H1 (cell line): ENCODE results near the gene RBM5. TPM values are rescaled to one million over a fixed set of nuclear protein-coding genes. Genes with fewer than 3 reads are reported as not detected.

Experiments used
- CTCF ChIA-PET: fragments of 300-600 bp; sonication (Branson Sonifier 250); formaldehyde crosslinking; loops from one replicate; lab custom pipeline; 2021; ENCODE audit not compliant: partially characterized antibody; lab: Charles Lee
- POLR2A ChIA-PET: fragments of 300-600 bp; sonication (Branson Sonifier 250); formaldehyde crosslinking; loops from one replicate; lab custom pipeline; 2021; ENCODE audit warnings: inconsistent platforms; ENCODE audit not compliant: partially characterized antibody; lab: Charles Lee
- DNase-seq, 2 experiments: peaks; one replicate each; pipeline versions ENCODE4 v3.0.0 to v3.0.0-alpha.2; 2010 to 2022; ENCODE audit warnings: low spot score in 2 of 2, low read depth in 1 of 2, mixed read lengths in 1 of 2
- FAIRE-seq: peaks from 2 replicates; lab custom pipeline; 2011; peaks lifted over from hg19 to GRCh38; lab: Jason Lieb, UNC
- H2AFZ ChIP-seq: 2 replicates; pipeline ENCODE4 v1.8.1; 2012; ENCODE audit warnings: low read length, inconsistent platforms
- H2AK5ac ChIP-seq: 2 replicates; pipeline ENCODE4 v1.6.1; 2013; ENCODE audit warnings: low read depth, low read length
- H2BK120ac ChIP-seq: replicated peaks from 2 replicates; pipeline ENCODE3; 2013; ENCODE audit warnings: low read depth, low read length, inconsistent platforms
- H2BK12ac ChIP-seq: 2 replicates; pipeline ENCODE4 v1.6.1; 2013; ENCODE audit warnings: low read depth, low read length
- H2BK15ac ChIP-seq: 2 replicates; pipeline ENCODE4 v1.6.1; 2013; ENCODE audit warnings: low read length
- H2BK20ac ChIP-seq: 2 replicates; pipeline ENCODE4 v1.6.1; 2013; ENCODE audit warnings: low read length
- H2BK5ac ChIP-seq: 2 replicates; pipeline ENCODE4 v1.6.1; 2013; ENCODE audit warnings: low read depth, low read length
- H3K14ac ChIP-seq: 2 replicates; pipeline ENCODE4 v1.6.1; 2013; ENCODE audit warnings: inconsistent platforms; ENCODE audit not compliant: insufficient read length
- H3K18ac ChIP-seq: 2 replicates; pipeline ENCODE4 v1.6.1; 2013; ENCODE audit warnings: low read length; ENCODE audit errors: extremely low read depth
- H3K23ac ChIP-seq: 2 replicates; pipeline ENCODE4 v1.6.1; 2013; ENCODE audit warnings: inconsistent platforms; ENCODE audit not compliant: insufficient read length
- H3K23me2 ChIP-seq: 2 replicates; pipeline ENCODE4 v1.6.1; 2013; ENCODE audit warnings: low read depth, low read length
- H3K27ac ChIP-seq: 2 replicates; pipeline ENCODE4 v1.6.1; 2011; ENCODE audit warnings: low read depth, low read length, inconsistent platforms
- H3K27me3 ChIP-seq, 4 experiments: replicated peaks in 1 of 4; 1 replicate in 1 of 4; 2 replicates in 3 of 4; pipeline versions ENCODE4 v1.6.1 to v1.8.1; 2011 to 2013; ENCODE audit warnings: low read length in 3 of 4, mild to moderate bottlenecking in 3 of 4, inconsistent platforms in 2 of 4, mixed read lengths in 2 of 4, moderate library complexity in 1 of 4; ENCODE audit not compliant: control insufficient read depth in 3 of 4, insufficient read depth in 3 of 4; ENCODE audit errors: extremely low read depth in 1 of 4
- H3K36me3 ChIP-seq, 4 experiments: 2 replicates each; pipeline versions ENCODE4 v1.6.1 to v1.8.1; 2011 to 2013; ENCODE audit warnings: mild to moderate bottlenecking in 4 of 4, low read length in 3 of 4, moderate library complexity in 2 of 4, control low read depth in 1 of 4, inconsistent platforms in 1 of 4; ENCODE audit not compliant: insufficient read depth in 4 of 4, control insufficient read depth in 2 of 4
- H3K4ac ChIP-seq: replicated peaks from 2 replicates; pipeline ENCODE3; 2013; ENCODE audit warnings: low read length, low read depth, mixed read lengths, inconsistent platforms; ENCODE audit not compliant: insufficient read length
- H3K4me1 ChIP-seq, 4 experiments: replicated peaks in 1 of 4; 1 replicate in 1 of 4; 2 replicates in 3 of 4; pipeline versions ENCODE4 v1.6.1 to v1.8.1; 2011 to 2013; ENCODE audit warnings: low read length in 3 of 4, inconsistent platforms in 2 of 4, mixed read lengths in 1 of 4; ENCODE audit not compliant: insufficient read depth in 4 of 4, control insufficient read depth in 3 of 4
- H3K4me2 ChIP-seq, 2 experiments: 2 replicates each; pipeline versions ENCODE4 v1.6.1 to v1.8.1; 2011 to 2013; ENCODE audit warnings: low read depth in 2 of 2, low read length in 2 of 2, control low read depth in 1 of 2, inconsistent platforms in 1 of 2, mild to moderate bottlenecking in 1 of 2; ENCODE audit not compliant: insufficient read depth in 1 of 2
- H3K4me3 ChIP-seq, 4 experiments: fragments of 200-600, 300-600 bp in 1 of 4; sonication (generic), shearing (Covaris generic), sonication (Bioruptor Twin) in 1 of 4; 2 replicates each; pipeline versions ENCODE4 v1.5.1 to v1.8.1; 2011 to 2016; ENCODE audit warnings: low read length in 4 of 4, low read depth in 3 of 4, control low read depth in 2 of 4, inconsistent platforms in 2 of 4, mild to moderate bottlenecking in 2 of 4, mixed read lengths in 1 of 4, moderate library complexity in 1 of 4; ENCODE audit not compliant: insufficient read depth in 2 of 4; ENCODE audit errors: extremely low read depth in 1 of 4
- H3K56ac ChIP-seq: replicated peaks from 2 replicates; pipeline ENCODE3; 2013; ENCODE audit warnings: low read depth, mild to moderate bottlenecking, mixed read lengths, low read length, inconsistent platforms; ENCODE audit not compliant: insufficient read length
- H3K79me1 ChIP-seq: 2 replicates; pipeline ENCODE4 v1.6.1; 2013; ENCODE audit warnings: low read depth, low read length, control low read depth
- H3K79me2 ChIP-seq, 2 experiments: 2 replicates each; pipeline versions ENCODE4 v1.6.1 to v1.8.1; 2012 to 2013; ENCODE audit warnings: low read length in 2 of 2, mild to moderate bottlenecking in 2 of 2, inconsistent platforms in 1 of 2; ENCODE audit not compliant: insufficient read depth in 2 of 2, control insufficient read depth in 1 of 2
- H3K9ac ChIP-seq, 4 experiments: replicated peaks in 1 of 4; 1 replicate in 1 of 4; 2 replicates in 3 of 4; pipeline versions ENCODE4 v1.6.1 to v1.8.1; 2011 to 2013; ENCODE audit warnings: low read depth in 3 of 4, low read length in 3 of 4, control low read depth in 2 of 4, mild to moderate bottlenecking in 2 of 4, moderate library complexity in 2 of 4, inconsistent platforms in 1 of 4; ENCODE audit errors: extremely low read depth in 1 of 4
- H3K9me3 ChIP-seq, 2 experiments: 2 replicates each; pipeline versions ENCODE4 v1.6.1 to v1.8.1; 2012 to 2013; ENCODE audit warnings: mild to moderate bottlenecking in 2 of 2, moderate library complexity in 2 of 2, control low read depth in 1 of 2, inconsistent platforms in 1 of 2, low read depth in 1 of 2, low read length in 1 of 2, mixed read lengths in 1 of 2; ENCODE audit not compliant: insufficient read depth in 2 of 2
- H4K20me1 ChIP-seq, 2 experiments: replicated peaks in 1 of 2; 2 replicates each; pipeline versions ENCODE3 to v1.8.1; 2011 to 2013; ENCODE audit warnings: inconsistent platforms in 2 of 2, low read length in 2 of 2, mild to moderate bottlenecking in 1 of 2; ENCODE audit not compliant: insufficient read depth in 2 of 2, control insufficient read depth in 1 of 2
- H4K5ac ChIP-seq: 2 replicates; pipeline ENCODE4 v1.6.1; 2013; ENCODE audit warnings: low read length, low read depth, mixed read lengths, inconsistent platforms; ENCODE audit not compliant: insufficient read length
- H4K8ac ChIP-seq: 2 replicates; pipeline ENCODE4 v1.8.0; 2013; ENCODE audit warnings: mild to moderate bottlenecking, moderate library complexity, low read length, inconsistent platforms; ENCODE audit not compliant: insufficient read depth; ENCODE audit errors: extremely low read depth
- H4K91ac ChIP-seq: replicated peaks from 2 replicates; pipeline ENCODE3; 2013; ENCODE audit warnings: low read length, mixed read lengths, inconsistent platforms; ENCODE audit not compliant: insufficient read length
- ASH2L ChIP-seq: fragments of 200-600, 300-600 bp; sonication (generic); IDR thresholded peaks from one replicate; pipeline ENCODE4 v1.7.1; 2017; ENCODE audit warnings: low read length
- BRCA1 ChIP-seq: IDR thresholded peaks from 2 replicates; pipeline ENCODE4 v1.6.1; 2012; ENCODE audit warnings: low read depth, low read length, improper control_type of control experiment
- CBX8 ChIP-seq: fragments of 300-800, 300-1000 bp; sonication (generic); IDR thresholded peaks from 2 replicates; pipeline ENCODE4 v1.7.1; 2016; ENCODE audit warnings: low read depth, low read length, borderline replicate concordance
- GABPA ChIP-seq: IDR thresholded peaks from 2 replicates; pipeline ENCODE4 v1.6.1; 2011; ENCODE audit warnings: mild to moderate bottlenecking, low read length, moderate library complexity, borderline replicate concordance; ENCODE audit not compliant: insufficient read depth
- HDAC6 ChIP-seq: IDR thresholded peaks from one replicate; pipeline ENCODE4 v1.7.1; 2012; ENCODE audit warnings: low read depth, mild to moderate bottlenecking, inconsistent platforms, low read length, moderate library complexity
- KDM4A ChIP-seq: IDR thresholded peaks from one replicate; pipeline ENCODE4 v1.7.1; 2012; ENCODE audit warnings: low read depth, mild to moderate bottlenecking, moderate library complexity, low read length, inconsistent platforms; ENCODE audit not compliant: severe bottlenecking
- KDM5A ChIP-seq: fragments of 200-600 bp; IDR thresholded peaks from 2 replicates; pipeline ENCODE4 v1.7.1; 2012; ENCODE audit warnings: mild to moderate bottlenecking, low read length, inconsistent platforms, mixed read lengths
- RFX5 ChIP-seq: IDR thresholded peaks from 2 replicates; pipeline ENCODE4 v1.6.1; 2011; ENCODE audit warnings: low read depth, low read length, improper control_type of control experiment, borderline replicate concordance
- TAF7 ChIP-seq: optimal IDR thresholded peaks from 2 replicates; pipeline ENCODE3; 2011; ENCODE audit warnings: low read depth, mild to moderate bottlenecking, inconsistent platforms, low read length, moderate library complexity, borderline replicate concordance
- WGBS, 2 experiments: shearing (Covaris generic) in 1 of 2; methylation state at CpG; one replicate each; pipeline versions ENCODE4 v1.1.6 to v1.1.7; 2013 to 2015; ENCODE audit warnings: low lambda C conversion rate in 2 of 2, mixed read lengths in 2 of 2, inconsistent platforms in 1 of 2, low coverage in 1 of 2, missing lambda C conversion rate in 1 of 2; ENCODE audit not compliant: insufficient replicate concordance in 2 of 2, insufficient coverage in 1 of 2, insufficient read length in 1 of 2; ENCODE audit errors: extremely low coverage in 1 of 2, missing lambda C conversion rate in 1 of 2; 5-methylcytosine and 5-hydroxymethylcytosine counted together
- polyA plus RNA-seq, 7 experiments: library from polyadenylated mRNA; depleted of rRNA in 3 of 7; stranded (reverse) in 5 of 7; unstranded in 2 of 7; fragments of >200 nt in 5 of 7; fragments of 200-250 nt in 2 of 7; gene quantifications; 1 replicate in 5 of 7; 2 replicates in 1 of 7; 4 replicates in 1 of 7; pipeline versions ENCODE4 v1.2.1 to v1.2.3, GENCODE V29; 2011 to 2013; ENCODE audit warnings: missing spikeins in 2 of 7, mixed read lengths in 2 of 7
- total RNA-seq: library from RNA; stranded (reverse); fragmentation: NEBNext Ultra II Directional; extraction: Animal tissue kit (Norgen Biotek cat#: 25700); gene quantifications from 2 replicates; pipeline ENCODE4 v1.2.1, GENCODE V29; 2021

The RBM5 gene
- total and polyA plus RNA-seq, 2 of the 8 experiments (the other 6 are each of a cell fraction or from before 2014, with no cell fraction given): 82.7 to 144 TPM

- WGBS, 2 experiments: 100% methylated on average over 13 of the region's 13 CpGs; no CpG with 5 or more reads in 1 of the 2 experiments
These were observed 72.6 kb downstream of the RBM5 start for GRCh38 chr3:50161320-50161719.

More at GRCh38 chr3:50161320-50161719, 72.6 kb downstream of the RBM5 start:
- DNase-seq (no peak), FAIRE-seq (no peak)
- H4K20me1 ChIP-seq: peaks cover 5 to 18% of the 10 kb centered on the region in 2 experiments
- H3K79me1 ChIP-seq: peaks cover 25% of the 10 kb centered on the region
- H3K9me3 ChIP-seq: no peaks in the 10 kb centered on the region
- no peak overlapping the region for H2BK120ac ChIP-seq
- H3K9ac ChIP-seq: no peak overlapping the region
- H3K27ac ChIP-seq: no peak overlapping the region
- no peak overlapping the region for H2AFZ ChIP-seq
- H3K23ac ChIP-seq: no peak overlapping the region
- H2BK20ac ChIP-seq: no peak overlapping the region
- no peak overlapping the region for H3K4me3 ChIP-seq
- peaks cover 0 to 42% (median 30%) of the 10 kb centered on the region in 4 experiments; a peak in 6 of 7 replicates for H3K4me1 ChIP-seq
- H3K56ac ChIP-seq: no peak overlapping the region
- no peak overlapping the region for H2BK15ac ChIP-seq
- no peak overlapping the region for H3K4me2 ChIP-seq
- no peak for TF ChIP-seq CBX8
- TF ChIP-seq ASH2L: no peak
- no peak for TF ChIP-seq KDM5A
- TF ChIP-seq GABPA: no peak
- no peak for TF ChIP-seq TAF7
- no peak for TF ChIP-seq HDAC6
- no peak for TF ChIP-seq BRCA1
- TF ChIP-seq KDM4A: no peak
- no peak for TF ChIP-seq RFX5
- TF ChIP-seq, all 59 proteins: peak for 0
- peaks cover 7 to 20% (median 15%) of the 10 kb centered on the region in 4 experiments; a peak in 5 of 8 replicates for H3K36me3 ChIP-seq
- H3K4ac ChIP-seq: no peak overlapping the region
- no peak overlapping the region for H2BK12ac ChIP-seq
- H4K8ac ChIP-seq: no peak overlapping the region
- H3K27me3 ChIP-seq: no peaks in the 10 kb centered on the region
- H3K79me2 ChIP-seq: peaks cover 0 to 29% of the 10 kb centered on the region in 2 experiments; a peak in 3 of 4 replicates
- ChIA-PET POLR2A (interaction anchor here (1.6 to 6.6 kb wide), 2 partner anchors 23 to 40 kb away, joined by 5 to 65 read pairs; no protein-coding TSS in a partner anchor), CTCF (interaction anchor here (1.2 to 1.4 kb wide), 3 partner anchors 11 to 85 kb away, joined by 3 to 5 read pairs (median 5); no protein-coding TSS in a partner anchor)
- H3K14ac ChIP-seq: no peak overlapping the region
- H3K23me2 ChIP-seq: peaks cover 7% of the 10 kb centered on the region; the same call in 1 of the 2 replicates
- H4K91ac ChIP-seq: no peak overlapping the region
- H4K5ac ChIP-seq: no peak overlapping the region
- no peak overlapping the region; the same call in 1 of the 2 replicates for H2BK5ac ChIP-seq
- H3K18ac ChIP-seq: no peak overlapping the region
- H2AK5ac ChIP-seq: no peak overlapping the region
